ENCODE results near the gene ACTR6.

DNA sequence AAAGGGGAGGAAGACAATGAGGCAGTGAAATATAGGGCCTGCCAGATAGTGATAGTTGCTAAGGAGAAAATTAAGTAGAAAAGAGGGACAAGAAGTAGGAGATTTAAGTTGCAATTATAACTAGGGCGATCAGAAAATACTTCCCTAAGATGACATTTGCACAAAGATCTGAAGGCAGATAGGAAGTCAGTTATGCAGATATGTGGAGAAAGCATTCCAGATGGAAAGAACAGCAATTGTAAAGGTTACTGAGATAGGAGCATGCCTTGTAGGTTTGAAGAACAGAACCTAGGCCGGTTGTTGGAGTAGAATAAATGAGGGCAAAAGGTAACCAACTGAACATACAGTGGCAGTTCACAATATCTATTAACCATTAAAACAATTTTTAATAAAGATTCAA lies 21.4 kb upstream of the ACTR6 start:
- TF ChIP-seq ARNTL (CRISPR knock-in tag; IDR thresholded peaks at IDR 0.05; ENCODE audit: borderline replicate concordance, low read depth) = no peak
- no peak for TF ChIP-seq BACH2 (CRISPR knock-in tag; IDR thresholded peaks at IDR 0.05; ENCODE audit: borderline replicate concordance)
- TF ChIP-seq RARB (CRISPR knock-in tag; IDR thresholded peaks at IDR 0.05) = no peak
- TF ChIP-seq ZC3H10 (CRISPR knock-in tag; IDR thresholded peaks at IDR 0.05) = no peak
- no peak for TF ChIP-seq ZNF565 (CRISPR knock-in tag; conservative IDR thresholded peaks at IDR 0.05; ENCODE audit: low read depth)
- TF ChIP-seq, protein P1, sequence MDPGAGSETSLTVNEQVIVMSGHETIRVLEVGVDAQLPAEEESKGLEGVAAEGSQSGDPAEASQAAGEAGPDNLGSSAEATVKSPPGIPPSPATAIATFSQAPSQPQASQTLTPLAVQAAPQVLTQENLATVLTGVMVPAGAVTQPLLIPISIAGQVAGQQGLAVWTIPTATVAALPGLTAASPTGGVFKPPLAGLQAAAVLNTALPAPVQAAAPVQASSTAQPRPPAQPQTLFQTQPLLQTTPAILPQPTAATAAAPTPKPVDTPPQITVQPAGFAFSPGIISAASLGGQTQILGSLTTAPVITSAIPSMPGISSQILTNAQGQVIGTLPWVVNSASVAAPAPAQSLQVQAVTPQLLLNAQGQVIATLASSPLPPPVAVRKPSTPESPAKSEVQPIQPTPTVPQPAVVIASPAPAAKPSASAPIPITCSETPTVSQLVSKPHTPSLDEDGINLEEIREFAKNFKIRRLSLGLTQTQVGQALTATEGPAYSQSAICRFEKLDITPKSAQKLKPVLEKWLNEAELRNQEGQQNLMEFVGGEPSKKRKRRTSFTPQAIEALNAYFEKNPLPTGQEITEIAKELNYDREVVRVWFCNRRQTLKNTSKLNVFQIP (CRISPR knock-in tag; IDR thresholded peaks at IDR 0.05; ENCODE audit: borderline replicate concordance, low read depth) = no peak
- no peak for TF ChIP-seq TSHZ2 (CRISPR knock-in tag; IDR thresholded peaks at IDR 0.05)
- TF ChIP-seq PATZ1 (CRISPR knock-in tag; IDR thresholded peaks at IDR 0.05; ENCODE audit: borderline replicate concordance) = no peak
- no peak for TF ChIP-seq ZFP3 (CRISPR knock-in tag; IDR thresholded peaks at IDR 0.05)
